Transverse colon (tissue), 4 donors: Measurements from ENCODE around the gene AADAT. TPM values are rescaled to one million over a fixed set of nuclear protein-coding genes. Genes with fewer than 3 reads are reported as not detected.
A peak's percentile ranks its signal among the peaks of the same experiment; 100 is the strongest.
"Not testable (repeated sequence)": the region's sequence is repeated elsewhere in the genome, so short reads cannot be mapped to it uniquely, and the experiment has no call there.

Source experiments
- DNase-seq: peaks from one replicate; pipeline ENCODE4 v3.0.0-alpha.2; 2019
- H3K27ac ChIP-seq, 4 donors: fragments of 200-600 bp; sonication (generic); 2 replicates each; pipeline ENCODE4 v1.5.1; 2016 to 2018; ENCODE audit warnings: inconsistent platforms in 4 of 4
- H3K27me3 ChIP-seq: fragments of 200-600 bp; sonication (generic); 2 replicates; pipeline ENCODE4 v1.5.1; 2017; ENCODE audit warnings: inconsistent platforms
- H3K36me3 ChIP-seq, 4 donors: fragments of 200-600 bp; sonication (generic); 2 replicates each; pipeline ENCODE4 v1.5.1; 2017 to 2019; ENCODE audit warnings: inconsistent platforms in 4 of 4
- H3K4me1 ChIP-seq, 4 donors: fragments of 200-600 bp; sonication (generic); 2 replicates each; pipeline ENCODE4 v1.5.1; 2017 to 2020; ENCODE audit warnings: inconsistent platforms in 4 of 4
- H3K4me3 ChIP-seq, 4 donors: fragments of 200-600 bp; sonication (generic); 1 replicate in 1 of 4; 2 replicates in 3 of 4; pipeline versions ENCODE4 v1.5.1 to v1.6.1; 2017 to 2019; ENCODE audit warnings: inconsistent platforms in 4 of 4
- H3K9me3 ChIP-seq, 2 donors: fragments of 200-600 bp; sonication (generic); 2 replicates each; pipeline ENCODE4 v1.5.1; 2017 to 2019; ENCODE audit warnings: inconsistent platforms in 2 of 2
- EP300 ChIP-seq: sonication (generic); formaldehyde crosslinking; IDR thresholded peaks from one replicate; pipeline ENCODE4 v1.6.1; 2017; ENCODE audit warnings: antibody characterized with exemption, low read depth
- POLR2A ChIP-seq: fragments of 450-650 bp; IDR thresholded peaks from one replicate; pipeline ENCODE4 v1.6.1; 2016; ENCODE audit warnings: antibody characterized with exemption, mild to moderate bottlenecking, moderate library complexity
- POLR2AphosphoS5 ChIP-seq, 3 donors: sonication (generic); formaldehyde crosslinking; IDR thresholded peaks; one replicate each; pipeline ENCODE4 v1.6.1; 2016; ENCODE audit warnings: antibody characterized with exemption in 3 of 3
- WGBS, 2 donors: methylation state at CpG; one replicate each; pipeline ENCODE4 v1.1.5; 2018; ENCODE audit warnings: low coverage in 1 of 2; 5-methylcytosine and 5-hydroxymethylcytosine counted together
- in situ Hi-C, 4 donors: fragments of 200-750 bp; cut with MboI; loops; one replicate each; pipeline versions ENCODE4 v1.15.0 to v1.15.1; 2017; ENCODE audit warnings: low sequenced_read_pairs in 3 of 4, low pct_ligation_motif_present in 1 of 4, low pct_unique_long_range_greater_than_20kb in 1 of 4
- intact Hi-C: fragments of 100-400 bp; cut with DNase I; formaldehyde crosslinking; loops from one replicate; pipeline ENCODE4 v1.15.1; 2023; ENCODE audit warnings: low total_unique reads
- total RNA-seq, 4 donors: library from RNA; depleted of rRNA; stranded (reverse); fragments of >200 nt; gene quantifications; one replicate each; pipeline ENCODE4 v1.1.0, GENCODE V29; 2016
- TF ChIP-seq, protein P1 (sequence below), 5 experiments: fragments of 200-600 bp in 3 of 5; fragments of 450-650 bp in 2 of 5; sonication (generic) in 3 of 5; IDR thresholded peaks; 1 replicate in 2 of 5; 2 replicates in 3 of 5; pipeline ENCODE4 v1.5.1; 2016 to 2017; ENCODE audit warnings: antibody characterized with exemption in 5 of 5, inconsistent platforms in 3 of 5, mild to moderate bottlenecking in 2 of 5, moderate library complexity in 1 of 5

AADAT gene
- total RNA-seq, 4 donors from 2014 or later, result 2.7 to 10.9 (median 4.0) TPM; not detected in 1

DNA sequence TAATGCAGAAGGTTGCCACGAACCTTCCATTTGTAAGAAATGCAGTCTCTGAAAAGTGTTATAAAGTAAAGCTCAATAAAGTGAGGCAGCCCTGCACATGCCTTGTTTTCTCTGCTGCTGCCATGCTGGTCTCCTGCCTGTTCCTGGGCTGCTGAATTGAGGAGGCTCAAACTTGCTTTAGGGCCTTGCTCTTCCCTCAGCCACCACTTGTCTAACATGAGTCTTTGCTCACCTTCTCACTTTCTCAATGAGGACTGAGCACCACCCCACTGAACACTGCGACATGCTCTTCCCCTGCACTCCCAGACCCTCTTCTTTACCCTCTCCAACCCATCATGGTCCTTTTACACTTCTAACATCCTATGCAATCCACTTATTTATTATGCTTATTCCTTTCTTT is 38.4 kb downstream of the AADAT start:
- H3K27ac ChIP-seq, result no peak overlapping the region
- no peaks in the 10 kb centered on the region for H3K36me3 ChIP-seq
- peaks cover 3% of the 10 kb centered on the region for H3K27me3 ChIP-seq
- 68 to 79% methylated on average over 2 of the region's 2 CpGs for WGBS, 2 donors
- no peak for TF ChIP-seq POLR2AphosphoS5 (IDR thresholded peaks at IDR 0.05)
- no peak for TF ChIP-seq POLR2A
- no peak for TF ChIP-seq EP300
- TF ChIP-seq, protein P1, sequence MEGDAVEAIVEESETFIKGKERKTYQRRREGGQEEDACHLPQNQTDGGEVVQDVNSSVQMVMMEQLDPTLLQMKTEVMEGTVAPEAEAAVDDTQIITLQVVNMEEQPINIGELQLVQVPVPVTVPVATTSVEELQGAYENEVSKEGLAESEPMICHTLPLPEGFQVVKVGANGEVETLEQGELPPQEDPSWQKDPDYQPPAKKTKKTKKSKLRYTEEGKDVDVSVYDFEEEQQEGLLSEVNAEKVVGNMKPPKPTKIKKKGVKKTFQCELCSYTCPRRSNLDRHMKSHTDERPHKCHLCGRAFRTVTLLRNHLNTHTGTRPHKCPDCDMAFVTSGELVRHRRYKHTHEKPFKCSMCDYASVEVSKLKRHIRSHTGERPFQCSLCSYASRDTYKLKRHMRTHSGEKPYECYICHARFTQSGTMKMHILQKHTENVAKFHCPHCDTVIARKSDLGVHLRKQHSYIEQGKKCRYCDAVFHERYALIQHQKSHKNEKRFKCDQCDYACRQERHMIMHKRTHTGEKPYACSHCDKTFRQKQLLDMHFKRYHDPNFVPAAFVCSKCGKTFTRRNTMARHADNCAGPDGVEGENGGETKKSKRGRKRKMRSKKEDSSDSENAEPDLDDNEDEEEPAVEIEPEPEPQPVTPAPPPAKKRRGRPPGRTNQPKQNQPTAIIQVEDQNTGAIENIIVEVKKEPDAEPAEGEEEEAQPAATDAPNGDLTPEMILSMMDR (IDR thresholded peaks at IDR 0.05), result no peak
- no peaks in the 10 kb centered on the region for H3K9me3 ChIP-seq
- in situ Hi-C loops (loop anchor here in 3 of 4 donors (10.0 to 25.0 kb wide), 3 partner anchors 237 to 464 kb away; no protein-coding TSS in a partner anchor), intact Hi-C loops (no loop called here)
- H3K4me1 ChIP-seq, result no peaks in the 10 kb centered on the region
- DNase-seq, result no peak
- H3K4me3 ChIP-seq, result no peak overlapping the region

DNA sequence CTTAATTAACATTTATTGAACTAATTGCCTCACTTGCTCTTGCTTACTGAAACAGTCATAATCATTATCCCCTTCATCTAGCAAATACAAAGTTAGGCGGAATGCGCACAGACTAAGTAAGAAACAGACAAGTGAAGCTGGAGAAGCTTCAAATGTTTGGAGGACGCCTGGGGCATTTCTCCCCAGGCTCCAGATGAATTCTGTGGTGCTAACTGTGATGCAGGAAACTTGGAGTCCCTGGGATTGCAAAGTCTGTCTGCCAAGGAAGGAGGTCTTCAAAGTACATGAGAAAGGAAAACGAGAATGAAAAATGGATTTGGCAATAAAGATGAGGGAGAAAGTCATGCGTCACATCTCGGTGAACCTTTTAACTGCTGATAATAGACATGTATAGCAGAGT is 40.0 kb downstream of the AADAT start:
- no peak overlapping the region for H3K27ac ChIP-seq
- no peak for DNase-seq

DNA sequence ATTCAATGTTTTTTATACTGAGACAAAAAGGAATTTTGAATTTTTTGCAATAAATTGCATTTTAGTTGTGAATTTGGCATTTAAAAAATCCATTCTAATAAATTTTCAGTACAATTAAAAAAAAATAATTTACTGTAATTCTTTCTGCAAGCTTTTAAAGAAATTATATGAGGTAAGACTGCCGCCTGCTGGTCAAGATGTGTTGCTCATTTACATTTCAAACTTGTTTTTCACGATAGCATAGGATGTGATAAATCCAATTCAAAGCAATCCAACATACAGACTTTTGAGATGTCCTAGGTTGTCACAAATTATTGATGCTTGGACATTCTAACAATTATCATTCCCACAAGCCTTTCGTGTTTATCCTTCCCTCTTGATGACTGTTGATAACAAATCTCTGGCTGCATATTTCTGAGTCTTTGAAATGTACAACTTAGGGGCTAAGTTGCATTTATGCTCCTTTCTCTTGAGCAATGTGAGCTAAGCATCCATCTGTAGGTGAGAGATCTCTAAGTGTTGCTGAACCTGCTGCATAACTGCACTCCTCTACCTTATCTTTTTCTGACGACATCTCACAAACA is 41.9 kb downstream of the AADAT start:
- WGBS, 2 donors, result 0 to 16% methylated on average over 3 to 4 of the region's 4 CpGs
- H3K27ac ChIP-seq, result no peak overlapping the region
- no peaks in the 10 kb centered on the region for H3K9me3 ChIP-seq
- H3K36me3 ChIP-seq, result no peaks in the 10 kb centered on the region
- peaks cover 3% of the 10 kb centered on the region for H3K27me3 ChIP-seq
- intact Hi-C loops, result loop anchor here (1.0 kb wide), 1 partner anchor 238 kb away; no protein-coding TSS in a partner anchor
- no peak overlapping the region for H3K4me3 ChIP-seq
- peak; percentile 50 for DNase-seq
- no peaks in the 10 kb centered on the region for H3K4me1 ChIP-seq
- TF ChIP-seq POLR2A, result no peak
- TF ChIP-seq, protein P1 (IDR thresholded peaks at IDR 0.05), result peak; percentile 71 to 84 (median 79)
- in situ Hi-C loops, result loop anchor here (10.0 to 25.0 kb wide), 3 partner anchors 233 to 436 kb away; partner anchors contain the start of genes CLCN3 (in 2 of the 4) and NEK1 (in 2 of the 4)

More for the DNA sequence above, 40.0 kb downstream of the AADAT start:
- intact Hi-C loops (no loop called here), in situ Hi-C loops (loop anchor here (10.0 to 25.0 kb wide), 5 partner anchors 235 to 462 kb away; partner anchors contain the start of genes CLCN3 (in 2 of the 4) and NEK1 (in 2 of the 4))
- H3K36me3 ChIP-seq, result no peaks in the 10 kb centered on the region
- H3K9me3 ChIP-seq, result no peaks in the 10 kb centered on the region
- WGBS, 2 donors, result 78 to 81% methylated on average over 3 to 6 of the region's 6 CpGs
- TF ChIP-seq POLR2AphosphoS5 (IDR thresholded peaks at IDR 0.05), result no peak
- no peak for TF ChIP-seq EP300
- no peak for TF ChIP-seq POLR2A
- TF ChIP-seq, protein P1 (IDR thresholded peaks at IDR 0.05), result no peak
- H3K4me3 ChIP-seq, result no peak overlapping the region
- peaks cover 3% of the 10 kb centered on the region for H3K27me3 ChIP-seq
- H3K4me1 ChIP-seq, result no peaks in the 10 kb centered on the region

DNA sequence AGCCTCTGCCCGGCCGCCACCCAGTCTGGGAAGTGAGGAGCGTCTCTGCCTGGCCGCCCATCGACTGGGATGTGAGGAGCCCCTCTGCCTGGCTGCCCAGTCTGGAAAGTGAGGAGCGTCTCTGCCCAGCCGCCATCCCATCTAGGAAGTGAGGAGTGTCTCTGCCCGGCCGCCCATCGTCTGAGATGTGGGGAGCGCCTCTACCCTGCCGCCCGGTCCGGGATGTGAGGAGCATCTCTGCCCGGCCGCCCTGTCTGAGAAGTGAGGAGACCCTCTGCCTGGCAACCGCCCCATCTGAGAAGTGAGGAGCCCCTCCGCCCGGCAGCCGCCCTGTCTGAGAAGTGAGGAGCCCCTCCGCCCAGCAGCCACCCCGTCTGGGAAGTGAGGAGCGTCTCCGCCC is 43.6 kb downstream of the AADAT start:
- H3K4me3 ChIP-seq, H3K9me3 ChIP-seq, intact Hi-C loops, H3K36me3 ChIP-seq, H3K27me3 ChIP-seq, DNase-seq, H3K4me1 ChIP-seq, H3K27ac ChIP-seq: not testable (repeated sequence)
- in situ Hi-C loops, result loop anchor here (10.0 to 25.0 kb wide), 3 partner anchors 231 to 434 kb away; partner anchors contain the start of genes CLCN3 (in 2 of the 4) and NEK1 (in 2 of the 4)
- WGBS, 2 donors, result 96% methylated on average over 21 of the region's 24 CpGs; no CpG with 5 or more reads in 1 of the 2 donors
